ENCODE results near the gene FZD2.

The FZD2 gene

DNA sequence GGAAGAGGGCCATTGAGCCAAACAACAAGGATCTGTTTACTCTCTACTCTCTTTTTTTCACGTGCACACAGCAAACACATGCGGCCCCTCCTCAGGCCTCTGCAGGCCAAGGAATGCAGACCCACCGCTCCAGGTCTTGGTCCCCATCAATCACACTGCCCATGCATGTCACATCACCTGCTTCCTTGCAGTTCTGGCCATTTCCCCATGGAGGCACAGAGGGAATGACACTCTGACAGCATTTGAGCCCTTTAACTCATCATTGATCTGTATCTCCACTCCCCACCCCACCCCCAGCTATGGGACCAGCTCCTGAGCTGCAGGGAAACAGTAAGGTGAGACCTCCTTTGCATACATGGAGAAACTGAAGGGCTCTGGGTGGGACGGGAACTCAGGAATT is 53.0 kb downstream of the FZD2 start:
- Histone ChIP-seq H3K27ac (ENCODE audit: low read depth, low read length) (no peak overlapping the region), H3K4me2 (ENCODE audit: low read length) (no peak overlapping the region), H3K9me3 (ENCODE audit: control insufficient read depth, insufficient read depth, low read length) (no peaks in the 10 kb centered on the region), H3K27me3 (ENCODE audit: control insufficient read depth, low read length) (peaks cover 35% of the 10 kb centered on the region), H3K36me3 (ENCODE audit: control insufficient read depth, low read length) (no peaks in the 10 kb centered on the region), H4K20me1 (ENCODE audit: control insufficient read depth, insufficient read depth, low read depth, low read length) (0 out of 2 replicates have a peak, but pooled peaks cover 3% of the 10 kb centered on the region), H3K79me2 (ENCODE audit: control insufficient read depth, low read length) (no peaks in the 10 kb centered on the region), H3K4me1 (ENCODE audit: control insufficient read depth, low read length) (peaks cover 12% of the 10 kb centered on the region), H3K4me3 (ENCODE audit: low read length) (no peak overlapping the region), H3K9me2 (replicated peaks; ENCODE audit: control insufficient read depth, low read length) (no peaks in the 10 kb centered on the region), H3F3A (ENCODE audit: control insufficient read depth, insufficient read depth) (no peaks in the 10 kb centered on the region)
- no peak for TF ChIP-seq EZH2phosphoT487 (IDR thresholded peaks at IDR 0.05; ENCODE audit: borderline replicate concordance, low read length)
- TF ChIP-seq, protein P1, sequence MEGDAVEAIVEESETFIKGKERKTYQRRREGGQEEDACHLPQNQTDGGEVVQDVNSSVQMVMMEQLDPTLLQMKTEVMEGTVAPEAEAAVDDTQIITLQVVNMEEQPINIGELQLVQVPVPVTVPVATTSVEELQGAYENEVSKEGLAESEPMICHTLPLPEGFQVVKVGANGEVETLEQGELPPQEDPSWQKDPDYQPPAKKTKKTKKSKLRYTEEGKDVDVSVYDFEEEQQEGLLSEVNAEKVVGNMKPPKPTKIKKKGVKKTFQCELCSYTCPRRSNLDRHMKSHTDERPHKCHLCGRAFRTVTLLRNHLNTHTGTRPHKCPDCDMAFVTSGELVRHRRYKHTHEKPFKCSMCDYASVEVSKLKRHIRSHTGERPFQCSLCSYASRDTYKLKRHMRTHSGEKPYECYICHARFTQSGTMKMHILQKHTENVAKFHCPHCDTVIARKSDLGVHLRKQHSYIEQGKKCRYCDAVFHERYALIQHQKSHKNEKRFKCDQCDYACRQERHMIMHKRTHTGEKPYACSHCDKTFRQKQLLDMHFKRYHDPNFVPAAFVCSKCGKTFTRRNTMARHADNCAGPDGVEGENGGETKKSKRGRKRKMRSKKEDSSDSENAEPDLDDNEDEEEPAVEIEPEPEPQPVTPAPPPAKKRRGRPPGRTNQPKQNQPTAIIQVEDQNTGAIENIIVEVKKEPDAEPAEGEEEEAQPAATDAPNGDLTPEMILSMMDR (IDR thresholded peaks at IDR 0.05; ENCODE audit: low read depth, low read length, poor library complexity, severe bottlenecking), result no peak
